ENCODE measurements around the gene NFYA. TPM values are rescaled to one million over a fixed set of nuclear protein-coding genes. Genes with fewer than 3 reads are reported as not detected.
A peak's percentile ranks its signal among the peaks of the same experiment; 100 is the strongest.

The NFYA gene
- total and polyA plus RNA-seq, 9 of the 15 experiments (the other 6 are each of a cell fraction or from before 2014, with no cell fraction given): 7.3 to 37.1 (median 21.8) TPM

GRCh38 chr6:41073968-41074691, 1.4 kb downstream of the NFYA start (continued):
- TF ChIP-seq, protein P1, sequence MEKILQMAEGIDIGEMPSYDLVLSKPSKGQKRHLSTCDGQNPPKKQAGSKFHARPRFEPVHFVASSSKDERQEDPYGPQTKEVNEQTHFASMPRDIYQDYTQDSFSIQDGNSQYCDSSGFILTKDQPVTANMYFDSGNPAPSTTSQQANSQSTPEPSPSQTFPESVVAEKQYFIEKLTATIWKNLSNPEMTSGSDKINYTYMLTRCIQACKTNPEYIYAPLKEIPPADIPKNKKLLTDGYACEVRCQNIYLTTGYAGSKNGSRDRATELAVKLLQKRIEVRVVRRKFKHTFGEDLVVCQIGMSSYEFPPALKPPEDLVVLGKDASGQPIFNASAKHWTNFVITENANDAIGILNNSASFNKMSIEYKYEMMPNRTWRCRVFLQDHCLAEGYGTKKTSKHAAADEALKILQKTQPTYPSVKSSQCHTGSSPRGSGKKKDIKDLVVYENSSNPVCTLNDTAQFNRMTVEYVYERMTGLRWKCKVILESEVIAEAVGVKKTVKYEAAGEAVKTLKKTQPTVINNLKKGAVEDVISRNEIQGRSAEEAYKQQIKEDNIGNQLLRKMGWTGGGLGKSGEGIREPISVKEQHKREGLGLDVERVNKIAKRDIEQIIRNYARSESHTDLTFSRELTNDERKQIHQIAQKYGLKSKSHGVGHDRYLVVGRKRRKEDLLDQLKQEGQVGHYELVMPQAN (IDR thresholded peaks at IDR 0.05; ENCODE audit: borderline replicate concordance): no peak
- TF ChIP-seq HLTF (IDR thresholded peaks at IDR 0.05): 0 out of 2 replicates have a peak, but pooled peaks have one; percentile 8
- TF ChIP-seq HDAC1 (IDR thresholded peaks at IDR 0.05): peak in 1 of 2 experiments; percentile 55; a peak in 2 of 4 replicates
- TF ChIP-seq RFX1 (IDR thresholded peaks at IDR 0.05): peak; percentile 73
- peak; percentile 94; the same call in 1 of the 2 replicates for TF ChIP-seq TRIM25 (IDR thresholded peaks at IDR 0.05; ENCODE audit: borderline replicate concordance)
- TF ChIP-seq THAP12 (CRISPR knock-in tag; IDR thresholded peaks at IDR 0.05): no peak
- TF ChIP-seq, protein P2, sequence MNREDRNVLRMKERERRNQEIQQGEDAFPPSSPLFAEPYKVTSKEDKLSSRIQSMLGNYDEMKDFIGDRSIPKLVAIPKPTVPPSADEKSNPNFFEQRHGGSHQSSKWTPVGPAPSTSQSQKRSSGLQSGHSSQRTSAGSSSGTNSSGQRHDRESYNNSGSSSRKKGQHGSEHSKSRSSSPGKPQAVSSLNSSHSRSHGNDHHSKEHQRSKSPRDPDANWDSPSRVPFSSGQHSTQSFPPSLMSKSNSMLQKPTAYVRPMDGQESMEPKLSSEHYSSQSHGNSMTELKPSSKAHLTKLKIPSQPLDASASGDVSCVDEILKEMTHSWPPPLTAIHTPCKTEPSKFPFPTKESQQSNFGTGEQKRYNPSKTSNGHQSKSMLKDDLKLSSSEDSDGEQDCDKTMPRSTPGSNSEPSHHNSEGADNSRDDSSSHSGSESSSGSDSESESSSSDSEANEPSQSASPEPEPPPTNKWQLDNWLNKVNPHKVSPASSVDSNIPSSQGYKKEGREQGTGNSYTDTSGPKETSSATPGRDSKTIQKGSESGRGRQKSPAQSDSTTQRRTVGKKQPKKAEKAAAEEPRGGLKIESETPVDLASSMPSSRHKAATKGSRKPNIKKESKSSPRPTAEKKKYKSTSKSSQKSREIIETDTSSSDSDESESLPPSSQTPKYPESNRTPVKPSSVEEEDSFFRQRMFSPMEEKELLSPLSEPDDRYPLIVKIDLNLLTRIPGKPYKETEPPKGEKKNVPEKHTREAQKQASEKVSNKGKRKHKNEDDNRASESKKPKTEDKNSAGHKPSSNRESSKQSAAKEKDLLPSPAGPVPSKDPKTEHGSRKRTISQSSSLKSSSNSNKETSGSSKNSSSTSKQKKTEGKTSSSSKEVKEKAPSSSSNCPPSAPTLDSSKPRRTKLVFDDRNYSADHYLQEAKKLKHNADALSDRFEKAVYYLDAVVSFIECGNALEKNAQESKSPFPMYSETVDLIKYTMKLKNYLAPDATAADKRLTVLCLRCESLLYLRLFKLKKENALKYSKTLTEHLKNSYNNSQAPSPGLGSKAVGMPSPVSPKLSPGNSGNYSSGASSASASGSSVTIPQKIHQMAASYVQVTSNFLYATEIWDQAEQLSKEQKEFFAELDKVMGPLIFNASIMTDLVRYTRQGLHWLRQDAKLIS (CRISPR knock-in tag; IDR thresholded peaks at IDR 0.05): peak; percentile 62; the same call in 1 of the 2 replicates
- TF ChIP-seq GTF2E2 (tag; IDR thresholded peaks at IDR 0.05): peak; percentile 8; the same call in 1 of the 2 replicates
- 0 out of 2 replicates have a peak, but pooled peaks have one; percentile 48 for TF ChIP-seq ZNF354B (CRISPR knock-in tag; IDR thresholded peaks at IDR 0.05)
- TF ChIP-seq, protein P3, sequence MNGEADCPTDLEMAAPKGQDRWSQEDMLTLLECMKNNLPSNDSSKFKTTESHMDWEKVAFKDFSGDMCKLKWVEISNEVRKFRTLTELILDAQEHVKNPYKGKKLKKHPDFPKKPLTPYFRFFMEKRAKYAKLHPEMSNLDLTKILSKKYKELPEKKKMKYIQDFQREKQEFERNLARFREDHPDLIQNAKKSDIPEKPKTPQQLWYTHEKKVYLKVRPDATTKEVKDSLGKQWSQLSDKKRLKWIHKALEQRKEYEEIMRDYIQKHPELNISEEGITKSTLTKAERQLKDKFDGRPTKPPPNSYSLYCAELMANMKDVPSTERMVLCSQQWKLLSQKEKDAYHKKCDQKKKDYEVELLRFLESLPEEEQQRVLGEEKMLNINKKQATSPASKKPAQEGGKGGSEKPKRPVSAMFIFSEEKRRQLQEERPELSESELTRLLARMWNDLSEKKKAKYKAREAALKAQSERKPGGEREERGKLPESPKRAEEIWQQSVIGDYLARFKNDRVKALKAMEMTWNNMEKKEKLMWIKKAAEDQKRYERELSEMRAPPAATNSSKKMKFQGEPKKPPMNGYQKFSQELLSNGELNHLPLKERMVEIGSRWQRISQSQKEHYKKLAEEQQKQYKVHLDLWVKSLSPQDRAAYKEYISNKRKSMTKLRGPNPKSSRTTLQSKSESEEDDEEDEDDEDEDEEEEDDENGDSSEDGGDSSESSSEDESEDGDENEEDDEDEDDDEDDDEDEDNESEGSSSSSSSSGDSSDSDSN (IDR thresholded peaks at IDR 0.05; ENCODE audit: borderline replicate concordance in 1 of 2, low read depth in 2 of 2, low read length in 2 of 2): 0 out of 4 replicates have a peak, but pooled peaks of 1 of the 2 experiments have one; percentile 49
- peak; percentile 29; the same call in 1 of the 2 replicates for TF ChIP-seq GABPA (tag; conservative IDR thresholded peaks at IDR 0.05; ENCODE audit: low read depth)
- peak; percentile 18; the same call in 1 of the 2 replicates for TF ChIP-seq TCF3 (CRISPR knock-in tag; IDR thresholded peaks at IDR 0.05)
- 0 out of 2 replicates have a peak, but pooled peaks have one; percentile 18 for TF ChIP-seq ERF (CRISPR knock-in tag; IDR thresholded peaks at IDR 0.05)

Data from K562 (cell line).